ENCODE results near the gene ADK. TPM values are rescaled to one million over a fixed set of nuclear protein-coding genes. Genes with fewer than 3 reads are reported as not detected.

The ADK gene
- total RNA-seq, 1 experiment from 2014 or later, result 159 TPM

GRCh38 chr10:74289951-74290350 is 138.9 kb downstream of the ADK start:
- no peaks in the 10 kb centered on the region; the same call in 1 of the 2 replicates for H4K20me1 ChIP-seq (ENCODE audit: insufficient read depth)
- peaks cover 37% of the 10 kb centered on the region for H3K4me1 ChIP-seq (replicated peaks; ENCODE audit: insufficient read depth)
- H3K27ac ChIP-seq, result no peak overlapping the region
- no peak overlapping the region for H3K4me2 ChIP-seq
- H3K4me3 ChIP-seq, result no peak overlapping the region
- H3K9me2 ChIP-seq (ENCODE audit: insufficient read depth), result no peaks in the 10 kb centered on the region
- H3K9me3 ChIP-seq (ENCODE audit: insufficient read depth, low read depth), result 0 out of 2 replicates have a peak, but pooled peaks cover 2% of the 10 kb centered on the region
- no peak overlapping the region for H2AFZ ChIP-seq
- 0 out of 2 replicates have a peak, but pooled peaks cover 6% of the 10 kb centered on the region for H3K36me3 ChIP-seq (ENCODE audit: low read depth)
- peaks cover 22% of the 10 kb centered on the region for H3K79me2 ChIP-seq (ENCODE audit: low read depth)
- CTCF ChIA-PET, result interaction anchor here (0.6 to 1.0 kb wide), 2 partner anchors 75 to 730 kb away, joined by 3 read pairs; no protein-coding TSS in a partner anchor
- intact Hi-C loops (cut with micrococcal nuclease; ENCODE audit: unreplicated experiment), result no loop called here
- H3K27me3 ChIP-seq (ENCODE audit: insufficient read depth, low read depth), result no peaks in the 10 kb centered on the region
- BruUV-seq (replicated peaks), result no TSS peak
- H3F3A ChIP-seq (ENCODE audit: insufficient read depth, low read depth), result peaks cover 36% of the 10 kb centered on the region; the same call in 1 of the 2 replicates
- POLR2A ChIA-PET (ENCODE audit: unreplicated experiment), result interaction anchor here (0.6 kb wide), 1 partner anchor 78 kb away, joined by 3 read pairs; no protein-coding TSS in a partner anchor
- no peak for TF ChIP-seq EZH2 (IDR thresholded peaks at IDR 0.05; ENCODE audit: low read depth)
- no peak for TF ChIP-seq CTCF (conservative IDR thresholded peaks at IDR 0.05)
- no peak for DNase-seq

GRCh38 chr10:74290708-74291107 is 139.7 kb downstream of the ADK start:
- intact Hi-C loops (cut with micrococcal nuclease; ENCODE audit: unreplicated experiment), result no loop called here
- Histone ChIP-seq H3K4me1 (replicated peaks; ENCODE audit: insufficient read depth) (peaks cover 37% of the 10 kb centered on the region), H3F3A (ENCODE audit: insufficient read depth, low read depth) (peaks cover 36% of the 10 kb centered on the region; the same call in 1 of the 2 replicates), H3K4me3 (no peak overlapping the region), H2AFZ (no peak overlapping the region), H3K27me3 (ENCODE audit: insufficient read depth, low read depth) (no peaks in the 10 kb centered on the region), H3K79me2 (ENCODE audit: low read depth) (peaks cover 24% of the 10 kb centered on the region), H3K27ac (0 out of 2 replicates have a peak overlapping the region, but pooled peaks have one; percentile 1), H3K36me3 (ENCODE audit: low read depth) (0 out of 2 replicates have a peak, but pooled peaks cover 6% of the 10 kb centered on the region), H4K20me1 (ENCODE audit: insufficient read depth) (no peaks in the 10 kb centered on the region; the same call in 1 of the 2 replicates), H3K9me3 (ENCODE audit: insufficient read depth, low read depth) (no peaks in the 10 kb centered on the region), H3K4me2 (no peak overlapping the region), H3K9me2 (ENCODE audit: insufficient read depth) (no peaks in the 10 kb centered on the region)
- no peak for DNase-seq
- POLR2A ChIA-PET (ENCODE audit: unreplicated experiment), result no interaction called here
- CTCF ChIA-PET, result interaction anchor here (1.0 kb wide), 1 partner anchor 729 kb away, joined by 3 read pairs; no protein-coding TSS in a partner anchor
- no peak for TF ChIP-seq EZH2 (IDR thresholded peaks at IDR 0.05; ENCODE audit: low read depth)
- no peak for TF ChIP-seq CTCF (conservative IDR thresholded peaks at IDR 0.05)
- no TSS peak for BruUV-seq (replicated peaks)

- intact Hi-C loops (cut with micrococcal nuclease; ENCODE audit: unreplicated experiment), result no loop called here
- peaks cover 37% of the 10 kb centered on the region for H3K4me1 ChIP-seq (replicated peaks; ENCODE audit: insufficient read depth)
- H3K36me3 ChIP-seq (ENCODE audit: low read depth), result no peaks in the 10 kb centered on the region; the same call in 1 of the 2 replicates
- TF ChIP-seq EZH2 (IDR thresholded peaks at IDR 0.05; ENCODE audit: low read depth) (no peak), CTCF (conservative IDR thresholded peaks at IDR 0.05) (no peak)
- POLR2A ChIA-PET (ENCODE audit: unreplicated experiment), result interaction anchor here (0.5 to 0.6 kb wide), 3 partner anchors 14 to 804 kb away, joined by 3 to 8 read pairs (median 6); no protein-coding TSS in a partner anchor
- H3K27ac ChIP-seq, result peak overlapping the region; percentile 68
- peak; percentile 43 to 51 for DNase-seq
- H3K9me3 ChIP-seq (ENCODE audit: insufficient read depth, low read depth), result no peaks in the 10 kb centered on the region
- peaks cover 35% of the 10 kb centered on the region; the same call in 1 of the 2 replicates for H3F3A ChIP-seq (ENCODE audit: insufficient read depth, low read depth)
- no peak overlapping the region for H2AFZ ChIP-seq
- H4K20me1 ChIP-seq (ENCODE audit: insufficient read depth), result no peaks in the 10 kb centered on the region; the same call in 1 of the 2 replicates
- peaks cover 35% of the 10 kb centered on the region for H3K79me2 ChIP-seq (ENCODE audit: low read depth)
- CTCF ChIA-PET, result interaction anchor here (0.7 kb wide), 1 partner anchor 78 kb away, joined by 3 read pairs; no protein-coding TSS in a partner anchor
- H3K9me2 ChIP-seq (ENCODE audit: insufficient read depth), result no peaks in the 10 kb centered on the region
- H3K27me3 ChIP-seq (ENCODE audit: insufficient read depth, low read depth), result no peaks in the 10 kb centered on the region
- H3K4me3 ChIP-seq, result peak overlapping the region; percentile 13; the same call in 1 of the 2 replicates
- peak overlapping the region; percentile 68 for H3K4me2 ChIP-seq
- BruUV-seq (replicated peaks), result no TSS peak
These were observed 141.9 kb downstream of the ADK start for GRCh38 chr10:74292871-74293427.
